Right kidney (tissue), 1 donor: ENCODE results near the gene GPRC5C.
A peak's percentile ranks its signal among the peaks of the same experiment; 100 is the strongest.
"Not testable (repeated sequence)": the region's sequence is repeated elsewhere in the genome, so short reads cannot be mapped to it uniquely, and the experiment has no call there.

Experiments
- DNase-seq: peaks from one replicate; pipeline ENCODE4 v3.0.0-alpha.2; 2016

The GPRC5C gene

GRCh38 chr17:74472890-74473289 is 41.0 kb downstream of the GPRC5C start:
- no peak for DNase-seq

DNA sequence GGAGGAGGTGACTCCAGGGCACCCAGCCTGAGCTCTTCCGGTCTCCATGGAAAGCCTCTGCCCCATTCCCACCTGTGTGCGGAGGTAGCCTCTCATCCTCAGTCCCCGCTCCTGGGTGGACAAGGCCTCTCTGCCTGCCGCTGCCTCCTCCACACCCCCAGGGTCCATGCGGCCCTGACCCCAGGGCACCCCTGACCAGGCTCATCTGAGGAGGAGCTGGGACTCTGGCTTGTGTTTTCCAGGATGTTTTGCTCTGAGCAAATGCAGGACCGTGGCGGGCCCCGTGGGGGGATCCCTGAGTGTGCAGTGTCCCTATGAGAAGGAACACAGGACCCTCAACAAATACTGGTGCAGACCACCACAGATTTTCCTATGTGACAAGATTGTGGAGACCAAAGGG is 41.4 kb downstream of the GPRC5C start:
- no peak for DNase-seq

DNA sequence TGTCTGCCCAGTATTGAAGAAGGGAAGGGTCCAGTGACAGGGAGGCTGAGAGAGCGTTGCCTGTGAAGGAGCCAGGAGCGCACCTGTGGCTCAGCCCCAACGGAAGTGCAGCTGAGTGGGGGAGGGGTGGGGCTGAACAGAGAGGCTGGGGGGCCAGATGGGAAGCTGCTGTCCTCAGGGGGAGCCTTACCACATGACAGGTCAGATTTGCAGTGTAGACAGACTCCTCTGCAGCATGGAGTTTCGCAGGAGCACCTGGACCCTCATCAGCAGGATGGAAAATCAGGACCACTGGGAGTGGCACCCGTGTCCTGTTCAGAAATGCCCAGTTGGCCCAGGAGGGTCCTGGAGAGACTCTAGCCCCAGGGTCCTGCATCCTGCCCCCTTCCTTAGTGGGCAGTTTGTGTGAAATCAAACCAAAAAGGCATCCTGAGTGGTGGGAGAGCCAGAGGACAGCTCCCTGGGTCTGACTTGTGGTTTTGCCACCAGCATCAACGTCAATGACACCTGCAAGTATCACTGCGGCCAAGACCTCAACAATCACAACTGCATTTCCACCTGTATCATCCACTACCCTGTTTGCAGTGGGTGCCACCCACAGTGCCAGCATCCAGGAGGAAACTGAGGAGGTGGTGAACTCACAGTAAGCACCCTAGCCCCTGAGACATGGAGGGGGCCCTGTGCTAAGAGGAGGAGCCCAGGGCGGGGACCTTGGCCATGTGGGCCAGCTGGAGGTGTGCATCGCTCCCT is 42.3 kb downstream of the GPRC5C start:
- DNase-seq = no peak

DNA sequence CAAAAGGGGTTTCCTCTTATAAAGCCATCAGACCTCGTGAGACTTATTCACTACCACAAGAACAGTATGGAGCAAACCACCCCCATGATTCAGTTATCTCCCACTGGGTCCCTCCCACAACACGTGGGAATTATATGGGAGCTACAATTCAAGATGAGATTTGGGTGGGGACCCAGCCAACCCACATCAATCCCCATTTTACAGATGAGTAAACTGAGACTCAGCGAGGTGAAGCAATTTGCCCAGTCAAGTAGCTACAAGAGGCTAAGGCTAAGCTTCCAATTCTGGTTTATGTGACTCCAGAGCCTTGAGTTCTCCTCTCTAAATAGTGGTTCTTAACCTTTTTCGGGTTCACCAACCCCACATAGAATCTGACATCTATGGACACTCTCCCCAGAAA is 43.3 kb downstream of the GPRC5C start:
- DNase-seq = no peak

- DNase-seq = no peak
Observed at GRCh38 chr17:74477411-74477810, 45.5 kb downstream of the GPRC5C start.

- no peak for DNase-seq
Observed at GRCh38 chr17:74478420-74479100, 46.7 kb downstream of the GPRC5C start.

- no peak for DNase-seq
Observed at GRCh38 chr17:74480290-74480689, 48.4 kb downstream of the GPRC5C start.

DNA sequence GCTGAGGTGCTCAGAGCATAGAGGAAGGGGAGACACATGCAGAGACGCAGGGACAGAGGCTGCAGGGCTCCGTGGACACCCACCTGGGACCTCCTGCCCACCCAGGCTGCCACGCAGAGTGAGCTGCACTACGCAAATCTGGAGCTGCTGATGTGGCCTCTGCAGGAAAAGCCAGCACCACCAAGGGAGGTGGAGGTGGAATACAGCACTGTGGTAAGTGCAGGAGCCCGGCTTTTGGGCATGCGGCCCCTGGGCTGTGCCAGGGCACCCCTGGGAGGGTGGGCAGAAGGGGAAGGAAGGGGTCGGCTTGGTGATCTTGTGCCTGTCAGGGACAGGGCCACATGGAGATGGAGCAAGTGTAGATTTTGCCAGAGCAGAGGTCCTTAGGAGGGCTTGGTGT is 49.7 kb downstream of the GPRC5C start:
- DNase-seq = no peak

- DNase-seq = no peak
Observed at GRCh38 chr17:74484066-74484465, 52.2 kb downstream of the GPRC5C start.

DNA sequence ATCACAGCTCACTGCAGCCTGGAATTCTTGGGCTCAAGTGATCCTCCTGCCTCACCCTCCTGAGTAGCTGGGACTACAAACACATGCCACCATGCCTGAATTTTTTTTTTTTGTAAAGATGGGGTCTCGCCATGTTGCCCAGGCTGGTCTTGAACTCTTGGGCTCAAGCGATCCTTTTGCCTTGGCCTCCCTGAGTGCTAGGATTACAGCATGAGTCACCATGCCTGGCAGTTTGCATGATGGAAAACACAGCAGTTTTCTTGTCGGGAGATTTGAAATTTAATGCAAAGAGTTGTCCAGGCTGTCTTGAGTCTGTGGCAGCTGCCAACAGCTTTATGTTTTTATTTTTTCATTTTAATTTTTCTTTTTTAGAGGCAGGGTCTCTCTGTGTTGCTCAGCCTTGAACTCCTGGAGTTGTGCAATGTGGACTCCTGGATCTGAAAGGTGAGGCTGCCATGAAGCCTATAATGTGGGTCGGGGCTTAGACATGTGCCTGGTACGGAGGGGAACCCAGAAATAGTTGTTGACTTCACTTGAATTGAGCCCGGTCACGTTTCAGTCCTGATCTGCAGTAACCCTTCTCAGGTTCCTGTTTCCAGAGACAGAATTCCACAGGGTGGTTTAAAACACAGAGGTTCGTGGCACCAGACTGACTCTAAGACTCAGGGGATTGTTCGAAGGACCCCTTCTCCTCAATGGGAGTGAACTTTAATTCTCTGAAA is 53.3 kb downstream of the GPRC5C start:
- no peak for DNase-seq

GRCh38 chr17:74485841-74486240 is 54.0 kb downstream of the GPRC5C start:
- DNase-seq = no peak

DNA sequence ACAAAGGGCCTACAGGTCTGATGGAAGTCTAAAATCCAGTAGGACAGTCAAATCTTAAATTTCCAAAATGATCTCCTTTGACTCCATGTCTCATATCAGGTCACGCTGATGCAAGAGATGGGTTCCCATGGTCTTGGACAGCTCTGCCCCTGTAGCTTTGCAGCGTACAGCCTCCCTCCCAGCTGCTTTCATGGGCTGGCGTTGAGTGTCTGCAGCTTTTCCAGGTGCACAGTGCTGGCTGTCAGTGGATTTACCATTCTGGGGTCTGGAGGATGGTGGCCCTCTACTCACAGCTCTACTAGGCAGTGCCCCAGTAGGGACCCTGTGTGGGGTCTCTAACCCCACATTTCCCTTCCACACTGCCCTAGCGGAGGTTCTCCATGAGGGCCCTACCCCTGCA is 56.4 kb downstream of the GPRC5C start:
- DNase-seq = not testable (repeated sequence)

DNA sequence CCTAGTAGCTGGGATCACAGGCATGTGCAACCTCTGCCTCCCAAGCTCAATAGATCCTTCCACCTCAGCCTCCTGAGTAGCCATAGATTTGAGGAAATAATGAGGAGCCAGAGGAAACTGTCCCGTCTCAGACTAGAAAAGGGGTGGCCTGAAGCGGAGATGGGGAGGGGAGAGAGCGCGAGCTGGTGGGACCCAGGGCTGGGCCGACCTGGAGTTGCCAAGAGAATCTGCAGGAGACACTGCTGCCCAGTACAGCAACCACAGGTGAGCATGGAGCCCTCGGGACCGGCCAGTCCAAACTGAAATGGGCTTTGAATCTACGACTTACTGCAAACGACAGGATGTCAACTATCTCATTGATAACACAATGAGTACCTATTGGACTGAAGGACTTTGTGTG is 58.8 kb downstream of the GPRC5C start:
- no peak for DNase-seq

GRCh38 chr17:74491626-74492025 is 59.7 kb downstream of the GPRC5C start:
- DNase-seq = no peak

- peak; percentile 49 for DNase-seq
Observed at GRCh38 chr17:74493331-74493833, 61.5 kb downstream of the GPRC5C start.
